Heart right ventricle (tissue), 16 donors: ENCODE data around the gene NOP9. TPM values are rescaled to one million over a fixed set of nuclear protein-coding genes. Genes with fewer than 3 reads are reported as not detected.

ENCODE experiments used
- ATAC-seq, 8 donors: fragments of 200-7000 bp; cut with Tn5 transposase; one replicate each; pipeline ENCODE4 v1.9.1; 2020; ENCODE audit warnings: mild to moderate bottlenecking in 8 of 8, moderate library complexity in 8 of 8, moderate number of reproducible peaks in 1 of 8
- DNase-seq, 2 donors: peaks; one replicate each; pipeline ENCODE4 v3.0.0-alpha.2; 2020
- H3K27ac ChIP-seq, 10 donors: fragments of 200-600 bp; sonication (generic) in 2 of 10; one replicate each; pipeline versions ENCODE4 v1.5.0 to v1.8.0; 2020 to 2022; ENCODE audit warnings: mild to moderate bottlenecking in 3 of 10
- H3K27me3 ChIP-seq, 7 donors: fragments of 200-600 bp; one replicate each; pipeline ENCODE4 v1.8.0; 2021 to 2022; ENCODE audit warnings: mild to moderate bottlenecking in 2 of 7
- H3K36me3 ChIP-seq, 9 donors: fragments of 200-600 bp; sonication (generic) in 1 of 9; one replicate each; pipeline versions ENCODE4 v1.5.0 to v1.8.0; 2020 to 2022; ENCODE audit warnings: mild to moderate bottlenecking in 2 of 9
- H3K4me1 ChIP-seq, 9 donors: fragments of 200-600 bp; sonication (generic) in 1 of 9; one replicate each; pipeline versions ENCODE4 v1.5.0 to v1.8.0; 2020 to 2022; ENCODE audit warnings: mild to moderate bottlenecking in 4 of 9
- H3K4me3 ChIP-seq, 10 donors: fragments of 200-600 bp; sonication (generic) in 2 of 10; one replicate each; pipeline versions ENCODE4 v1.5.0 to v1.8.0; 2020 to 2022; ENCODE audit warnings: mild to moderate bottlenecking in 7 of 10, moderate library complexity in 2 of 10
- H3K9me3 ChIP-seq, 11 donors: fragments of 200-600 bp in 10 of 11; sonication (generic) in 2 of 11; one replicate each; pipeline versions ENCODE4 v1.5.0 to v1.8.0; 2013 to 2022; ENCODE audit warnings: mild to moderate bottlenecking in 2 of 11, control low read depth in 1 of 11, moderate library complexity in 1 of 11
- CTCF ChIP-seq, 9 donors: fragments of 200-600 bp; sonication (generic) in 2 of 9; IDR thresholded peaks; one replicate each; pipeline versions ENCODE4 v1.5.0 to v1.8.0; 2021 to 2022; ENCODE audit warnings: antibody characterized with exemption in 9 of 9, mild to moderate bottlenecking in 5 of 9, moderate library complexity in 1 of 9
- WGBS, 2 donors: extraction: QIAGEN DNeasy Blood & Tissue Kit; methylation state at CpG; one replicate each; pipeline ENCODE4 v1.1.7; 2013; ENCODE audit warnings: inconsistent platforms in 1 of 2; 5-methylcytosine and 5-hydroxymethylcytosine counted together
- intact Hi-C, 10 donors: fragments of 100-400 bp; cut with DNase I; formaldehyde crosslinking; loops; one replicate each; pipeline versions ENCODE4 v1.11.1 to v1.14.2; 2022
- polyA plus RNA-seq, 2 donors: library from polyadenylated mRNA; stranded (reverse); fragments of 200-250 nt; gene quantifications; one replicate each; pipeline ENCODE4 v1.2.3, GENCODE V29; 2013
- total RNA-seq, 10 donors: library from RNA; stranded (reverse); fragmentation: NEBNext Ultra II Directional in 3 of 10; extraction: Animal tissue kit (Norgen Biotek cat#: 25700) in 3 of 10; gene quantifications; one replicate each; pipeline versions ENCODE4 v1.2.1 to v1.2.4, GENCODE V29; 2021 to 2023
- donor health status: Arrhythmogenic right ventricular cardiomyopathy.
- donor health status: ischemic (EF 13 %, LVEDD 7.1; RV severe dilation, severe dysfunction).
- donor health status: healthy with polysubstance abuse.
- donor health status: DM: no; HTN: yes; CAD: no.
- donor health status: DM: no; HTN: no; CAD: no.
- donor health status: ischemic (EF 25% LVEDD 6.9; RV normal size, moderate dysfunction).
- donor health status: ischemic (EF 25% LVEDD 5.7; RV mildly dilated, moderate dysfunction).
- donor health status: healthy.
- donor health status: DM: yes; HTN: yes; CAD: no.
- donor health status: Ischemic cardiomyopathy.
- donor health status: ischemic (EF 35%, LVEDD 5.7; RV mildly dilated, moderate dysfunction).
- donor health status: nonischemic (EF 11% LVEDD 7.7; RV severe dilation, severe dysfunction).
- donor health status: DM: yes; HTN: yes; CAD: no.
- donor health status: PGD.
- donor health status: ischemic (EF 29% LVEDD 5.4; RV normal size, mild dysfunction).
- donor health status: nonischemic (EF 23%, LVEDD 6.1; RV moderate dilation, normal function).

The NOP9 gene
- total and polyA plus RNA-seq, 12 donors: 10.7 to 31.9 (median 26.4) TPM

GRCh38 chr14:24261969-24262327 is 37.7 kb upstream of the NOP9 start:
- no peaks in the 10 kb centered on the region for H3K4me1 ChIP-seq
- no peak overlapping the region for H3K27ac ChIP-seq
- intact Hi-C loops: no loop called here
- no peaks in the 10 kb centered on the region for H3K27me3 ChIP-seq
- ATAC-seq (no peak), DNase-seq (no peak)
- no peaks in the 10 kb centered on the region for H3K9me3 ChIP-seq
- H3K36me3 ChIP-seq: peaks cover 0 to 21% (median 0%) of the 10 kb centered on the region in 9 donors
- TF ChIP-seq CTCF (IDR thresholded peaks at IDR 0.05): no peak
- H3K4me3 ChIP-seq: no peak overlapping the region
- WGBS, 2 donors: 90 to 94% methylated on average over 19 of the region's 19 CpGs

- Histone ChIP-seq H3K36me3 (peaks cover 0 to 32% (median 0%) of the 10 kb centered on the region in 9 donors), H3K4me3 (no peak within 1 kb of the TSS), H3K27me3 (no peaks in the 10 kb centered on the region), H3K4me1 (no peaks in the 10 kb centered on the region), H3K27ac (no peak within 1 kb of the TSS), H3K9me3 (no peaks in the 10 kb centered on the region)
- no peak for TF ChIP-seq CTCF (IDR thresholded peaks at IDR 0.05)
- intact Hi-C loops: no loop called here
- ATAC-seq (peak in 1 of 8 donors; percentile 4), DNase-seq (no peak)
- WGBS, 2 donors: 87 to 88% methylated on average over 14 of the region's 14 CpGs
Measured at GRCh38 chr14:24262821-24263733, 36.6 kb upstream of the NOP9 start, which contains the start of gene TGM1. TSS of gene TGM1 (minus strand) at chr14:24263177. CDS start at chr14:24262352, 825 bp downstream.

- 80 to 86% methylated on average over 6 of the region's 6 CpGs for WGBS, 2 donors
- H3K27me3 ChIP-seq: no peaks in the 10 kb centered on the region
- no peak for ATAC-seq
- no peak overlapping the region for H3K27ac ChIP-seq
- H3K9me3 ChIP-seq: no peaks in the 10 kb centered on the region
- H3K36me3 ChIP-seq: peaks cover 0 to 39% (median 0%) of the 10 kb centered on the region in 9 donors
- no peak for DNase-seq
- no peaks in the 10 kb centered on the region for H3K4me1 ChIP-seq
- intact Hi-C loops: no loop called here
- no peak overlapping the region for H3K4me3 ChIP-seq
- TF ChIP-seq CTCF (IDR thresholded peaks at IDR 0.05): no peak
Measured at GRCh38 chr14:24263848-24264247, 35.8 kb upstream of the NOP9 start.

GRCh38 chr14:24264298-24264697 is 35.4 kb upstream of the NOP9 start:
- TF ChIP-seq CTCF (IDR thresholded peaks at IDR 0.05): no peak
- no peaks in the 10 kb centered on the region for H3K4me1 ChIP-seq
- no peaks in the 10 kb centered on the region for H3K27me3 ChIP-seq
- peaks cover 0 to 43% (median 0%) of the 10 kb centered on the region in 9 donors for H3K36me3 ChIP-seq
- H3K9me3 ChIP-seq: no peaks in the 10 kb centered on the region
- ATAC-seq (no peak), DNase-seq (no peak)
- 84 to 92% methylated on average over 6 of the region's 6 CpGs for WGBS, 2 donors
- H3K4me3 ChIP-seq: no peak overlapping the region
- H3K27ac ChIP-seq: no peak overlapping the region
- intact Hi-C loops: no loop called here
